ENCODE results near the gene PRRT1B.

Gene PRRT1B

GRCh38 chr9:131582056-131582455 lies 36.7 kb downstream of the PRRT1B start:
- H3K4me2 ChIP-seq (ENCODE audit: low read length) = no peak overlapping the region
- WGBS (ENCODE audit: extremely low coverage, insufficient coverage, insufficient read length) = no CpG with 5 or more reads among the region's 10 CpGs
- H3K79me2 ChIP-seq (ENCODE audit: control insufficient read depth, insufficient read depth, low read length, poor library complexity) = no peaks in the 10 kb centered on the region
- H2BK5ac ChIP-seq (ENCODE audit: low read depth, low read length, poor library complexity) = no peak overlapping the region
- no peak overlapping the region for H4K8ac ChIP-seq (ENCODE audit: low read depth, low read length)
- H3K36me3 ChIP-seq (ENCODE audit: control insufficient read depth in 1 of 2, insufficient read depth in 2 of 2, low read length in 2 of 2) = peaks cover 73% of the 10 kb centered on the region in 2 experiments
- no peak overlapping the region for H3K14ac ChIP-seq (ENCODE audit: low read length)
- no peak overlapping the region for H3K27ac ChIP-seq (ENCODE audit: low read depth, low read length)
- no peaks in the 10 kb centered on the region for H3K27me3 ChIP-seq (ENCODE audit: insufficient read depth, low read length)
- H4K12ac ChIP-seq (ENCODE audit: low read depth, low read length) = no peak overlapping the region
- H3K4ac ChIP-seq (ENCODE audit: low read depth, low read length) = no peak overlapping the region
- H3K4me3 ChIP-seq (ENCODE audit: low read depth, low read length) = no peak overlapping the region
- no peak overlapping the region for H3K9ac ChIP-seq (ENCODE audit: low read length)
- no peaks in the 10 kb centered on the region for H3K9me3 ChIP-seq (ENCODE audit: insufficient read depth, low read depth, low read length)
- no peak overlapping the region for H4K91ac ChIP-seq (ENCODE audit: low read depth, low read length)
- H3K4me1 ChIP-seq (ENCODE audit: control insufficient read depth in 1 of 2, insufficient read depth in 2 of 2, low read length in 2 of 2) = peaks cover 0 to 5% of the 10 kb centered on the region in 2 experiments
- H2AFZ ChIP-seq (ENCODE audit: insufficient read depth, low read length, poor library complexity) = no peak overlapping the region
- H2AK5ac ChIP-seq (ENCODE audit: low read length) = no peak overlapping the region
- no peaks in the 10 kb centered on the region for H3K79me1 ChIP-seq (ENCODE audit: low read length)
- no peak overlapping the region for H2BK120ac ChIP-seq (ENCODE audit: insufficient read depth, low read length, poor library complexity)
- DNase-seq = no peak
- no peak overlapping the region for H3K23ac ChIP-seq (ENCODE audit: low read length)
- no peak overlapping the region for H3K18ac ChIP-seq (ENCODE audit: low read length)
- H2BK12ac ChIP-seq (ENCODE audit: low read length) = no peak overlapping the region

GRCh38 chr9:131582466-131583336 lies 37.4 kb downstream of the PRRT1B start:
- H3K9me3 ChIP-seq (ENCODE audit: insufficient read depth, low read depth, low read length) = peaks cover 2% of the 10 kb centered on the region
- no peaks in the 10 kb centered on the region for H3K79me2 ChIP-seq (ENCODE audit: control insufficient read depth, insufficient read depth, low read length, poor library complexity)
- no peak overlapping the region for H4K12ac ChIP-seq (ENCODE audit: low read depth, low read length)
- no peak overlapping the region for H3K4me3 ChIP-seq (ENCODE audit: low read depth, low read length)
- no peak for DNase-seq
- H3K4ac ChIP-seq (ENCODE audit: low read depth, low read length) = no peak overlapping the region
- no peak overlapping the region for H3K4me2 ChIP-seq (ENCODE audit: low read length)
- no peak overlapping the region for H3K18ac ChIP-seq (ENCODE audit: low read length)
- H4K91ac ChIP-seq (ENCODE audit: low read depth, low read length) = no peak overlapping the region
- H3K79me1 ChIP-seq (ENCODE audit: low read length) = no peaks in the 10 kb centered on the region
- no peak overlapping the region for H4K8ac ChIP-seq (ENCODE audit: low read depth, low read length)
- H2AFZ ChIP-seq (ENCODE audit: insufficient read depth, low read length, poor library complexity) = no peak overlapping the region
- H2BK120ac ChIP-seq (ENCODE audit: insufficient read depth, low read length, poor library complexity) = no peak overlapping the region
- H2BK5ac ChIP-seq (ENCODE audit: low read depth, low read length, poor library complexity) = no peak overlapping the region
- peaks cover 74 to 75% of the 10 kb centered on the region in 2 experiments for H3K36me3 ChIP-seq (ENCODE audit: control insufficient read depth in 1 of 2, insufficient read depth in 2 of 2, low read length in 2 of 2)
- no CpG with 5 or more reads among the region's 27 CpGs for WGBS (ENCODE audit: extremely low coverage, insufficient coverage, insufficient read length)
- H3K27me3 ChIP-seq (ENCODE audit: insufficient read depth, low read length) = no peaks in the 10 kb centered on the region
- H3K14ac ChIP-seq (ENCODE audit: low read length) = no peak overlapping the region
- H2AK5ac ChIP-seq (ENCODE audit: low read length) = no peak overlapping the region
- no peak overlapping the region for H3K27ac ChIP-seq (ENCODE audit: low read depth, low read length)
- peaks cover 0 to 5% of the 10 kb centered on the region in 2 experiments for H3K4me1 ChIP-seq (ENCODE audit: control insufficient read depth in 1 of 2, insufficient read depth in 2 of 2, low read length in 2 of 2)
- H3K23ac ChIP-seq (ENCODE audit: low read length) = no peak overlapping the region
- no peak overlapping the region for H2BK12ac ChIP-seq (ENCODE audit: low read length)
- no peak overlapping the region for H3K9ac ChIP-seq (ENCODE audit: low read length)

- no CpG with 5 or more reads among the region's 5 CpGs for WGBS (ENCODE audit: extremely low coverage, insufficient coverage, insufficient read length)
- no peak for DNase-seq
- H4K8ac ChIP-seq (ENCODE audit: low read depth, low read length) = no peak overlapping the region
- H4K91ac ChIP-seq (ENCODE audit: low read depth, low read length) = no peak overlapping the region
- no peaks in the 10 kb centered on the region for H3K27me3 ChIP-seq (ENCODE audit: insufficient read depth, low read length)
- no peak overlapping the region for H3K4me2 ChIP-seq (ENCODE audit: low read length)
- peaks cover 75 to 77% of the 10 kb centered on the region in 2 experiments for H3K36me3 ChIP-seq (ENCODE audit: control insufficient read depth in 1 of 2, insufficient read depth in 2 of 2, low read length in 2 of 2)
- no peak overlapping the region for H3K27ac ChIP-seq (ENCODE audit: low read depth, low read length)
- H3K4ac ChIP-seq (ENCODE audit: low read depth, low read length) = no peak overlapping the region
- no peak overlapping the region for H3K9ac ChIP-seq (ENCODE audit: low read length)
- no peak overlapping the region for H2BK120ac ChIP-seq (ENCODE audit: insufficient read depth, low read length, poor library complexity)
- no peak overlapping the region for H2BK12ac ChIP-seq (ENCODE audit: low read length)
- no peak overlapping the region for H3K23ac ChIP-seq (ENCODE audit: low read length)
- H3K4me1 ChIP-seq (ENCODE audit: control insufficient read depth in 1 of 2, insufficient read depth in 2 of 2, low read length in 2 of 2) = peaks cover 0 to 5% of the 10 kb centered on the region in 2 experiments
- H3K18ac ChIP-seq (ENCODE audit: low read length) = no peak overlapping the region
- no peak overlapping the region for H3K14ac ChIP-seq (ENCODE audit: low read length)
- H3K4me3 ChIP-seq (ENCODE audit: low read depth, low read length) = no peak overlapping the region
- H4K12ac ChIP-seq (ENCODE audit: low read depth, low read length) = no peak overlapping the region
- H2BK5ac ChIP-seq (ENCODE audit: low read depth, low read length, poor library complexity) = no peak overlapping the region
- no peaks in the 10 kb centered on the region for H3K79me2 ChIP-seq (ENCODE audit: control insufficient read depth, insufficient read depth, low read length, poor library complexity)
- no peaks in the 10 kb centered on the region for H3K79me1 ChIP-seq (ENCODE audit: low read length)
- H2AK5ac ChIP-seq (ENCODE audit: low read length) = no peak overlapping the region
- H3K9me3 ChIP-seq (ENCODE audit: insufficient read depth, low read depth, low read length) = peaks cover 2% of the 10 kb centered on the region
- no peak overlapping the region for H2AFZ ChIP-seq (ENCODE audit: insufficient read depth, low read length, poor library complexity)
These were observed 38.0 kb downstream of the PRRT1B start for GRCh38 chr9:131583337-131583645.

- no peak overlapping the region for H3K27ac ChIP-seq (ENCODE audit: low read depth, low read length)
- H2AK5ac ChIP-seq (ENCODE audit: low read length) = no peak overlapping the region
- H2BK120ac ChIP-seq (ENCODE audit: insufficient read depth, low read length, poor library complexity) = no peak overlapping the region
- H2AFZ ChIP-seq (ENCODE audit: insufficient read depth, low read length, poor library complexity) = no peak overlapping the region
- H3K4me3 ChIP-seq (ENCODE audit: low read depth, low read length) = no peak overlapping the region
- no peak overlapping the region for H4K8ac ChIP-seq (ENCODE audit: low read depth, low read length)
- H3K23ac ChIP-seq (ENCODE audit: low read length) = no peak overlapping the region
- peaks cover 76 to 77% of the 10 kb centered on the region in 2 experiments for H3K36me3 ChIP-seq (ENCODE audit: control insufficient read depth in 1 of 2, insufficient read depth in 2 of 2, low read length in 2 of 2)
- no peak overlapping the region for H3K18ac ChIP-seq (ENCODE audit: low read length)
- H3K4me1 ChIP-seq (ENCODE audit: control insufficient read depth in 1 of 2, insufficient read depth in 2 of 2, low read length in 2 of 2) = peaks cover 0 to 5% of the 10 kb centered on the region in 2 experiments
- H3K79me2 ChIP-seq (ENCODE audit: control insufficient read depth, insufficient read depth, low read length, poor library complexity) = no peaks in the 10 kb centered on the region
- no peak overlapping the region for H2BK12ac ChIP-seq (ENCODE audit: low read length)
- H3K9ac ChIP-seq (ENCODE audit: low read length) = no peak overlapping the region
- peaks cover 2% of the 10 kb centered on the region for H3K9me3 ChIP-seq (ENCODE audit: insufficient read depth, low read depth, low read length)
- no peak overlapping the region for H3K14ac ChIP-seq (ENCODE audit: low read length)
- H3K79me1 ChIP-seq (ENCODE audit: low read length) = no peaks in the 10 kb centered on the region
- H3K27me3 ChIP-seq (ENCODE audit: insufficient read depth, low read length) = no peaks in the 10 kb centered on the region
- H4K12ac ChIP-seq (ENCODE audit: low read depth, low read length) = no peak overlapping the region
- DNase-seq = no peak
- H3K4ac ChIP-seq (ENCODE audit: low read depth, low read length) = no peak overlapping the region
- no peak overlapping the region for H4K91ac ChIP-seq (ENCODE audit: low read depth, low read length)
- WGBS (ENCODE audit: extremely low coverage, insufficient coverage, insufficient read length) = no CpG with 5 or more reads among the region's 27 CpGs
- H2BK5ac ChIP-seq (ENCODE audit: low read depth, low read length, poor library complexity) = no peak overlapping the region
- H3K4me2 ChIP-seq (ENCODE audit: low read length) = no peak overlapping the region
These were observed 38.7 kb downstream of the PRRT1B start for GRCh38 chr9:131583836-131584555.

Measured in trophoblast cell (in vitro differentiated cells and primary cell).